GM12864 (cell line): Measurements from ENCODE around the gene CBX8.

ENCODE experiments used
- DNase-seq: peaks from one replicate; pipeline ENCODE4 v3.0.0-alpha.2; 2011; ENCODE audit warnings: low read depth
- H3K4me3 ChIP-seq: 2 replicates; pipeline ENCODE4 v1.5.1; 2011; ENCODE audit warnings: mild to moderate bottlenecking, low read depth, low read length, control low read depth
- CTCF ChIP-seq: IDR thresholded peaks from 2 replicates; pipeline ENCODE4 v1.5.1; 2011; ENCODE audit warnings: low read depth, mild to moderate bottlenecking, moderate library complexity, low read length, control low read depth, inconsistent platforms; ENCODE audit errors: missing control alignments

CBX8 gene

GRCh38 chr17:79749156-79749815 lies 47.6 kb downstream of the CBX8 start:
- no peak for TF ChIP-seq CTCF
- no peak overlapping the region for H3K4me3 ChIP-seq
- DNase-seq: no peak

DNA sequence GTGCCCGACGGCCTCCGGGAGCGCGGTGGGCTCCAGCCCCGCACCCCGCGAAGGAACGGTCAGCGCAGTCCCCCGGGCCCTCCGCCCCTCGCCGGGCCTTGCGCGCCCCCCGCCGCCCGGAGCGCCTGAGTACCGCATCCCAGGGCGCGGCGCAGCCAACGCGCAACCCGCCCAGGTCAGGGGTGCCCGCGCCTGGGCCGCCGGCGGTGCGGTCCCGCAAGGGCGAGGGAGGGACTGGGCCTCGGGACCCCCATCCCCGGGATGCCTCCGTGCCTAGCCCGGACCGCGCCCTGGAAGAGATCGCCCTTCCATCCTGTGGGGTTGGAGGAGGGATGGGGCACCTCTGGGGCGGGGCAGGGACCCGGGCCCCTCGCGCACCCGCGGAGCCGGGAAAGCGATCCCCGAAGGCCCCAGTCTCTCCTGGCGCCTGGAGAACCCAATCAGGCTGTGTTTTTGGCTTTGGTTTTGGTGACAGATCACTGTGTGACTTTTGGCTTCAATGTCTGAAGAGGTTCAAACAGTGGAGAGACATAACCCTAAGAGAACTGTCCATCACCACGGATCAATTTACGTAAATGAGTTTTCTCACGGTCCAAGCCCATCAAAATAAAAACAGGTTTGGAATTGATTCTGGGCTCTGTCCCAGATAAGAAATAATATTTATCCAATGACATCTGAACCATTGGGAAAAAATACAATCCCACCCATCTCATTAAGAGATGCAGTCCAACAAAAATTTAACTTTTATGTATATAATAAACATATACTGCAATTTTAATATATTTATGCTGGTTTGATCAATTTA lies 48.4 kb downstream of the CBX8 start:
- TF ChIP-seq CTCF: no peak
- no peak overlapping the region for H3K4me3 ChIP-seq
- no peak for DNase-seq

- H3K4me3 ChIP-seq: no peak overlapping the region
- TF ChIP-seq CTCF: no peak
- DNase-seq: no peak
Measured at GRCh38 chr17:79747508-79748294, 49.2 kb downstream of the CBX8 start.

DNA sequence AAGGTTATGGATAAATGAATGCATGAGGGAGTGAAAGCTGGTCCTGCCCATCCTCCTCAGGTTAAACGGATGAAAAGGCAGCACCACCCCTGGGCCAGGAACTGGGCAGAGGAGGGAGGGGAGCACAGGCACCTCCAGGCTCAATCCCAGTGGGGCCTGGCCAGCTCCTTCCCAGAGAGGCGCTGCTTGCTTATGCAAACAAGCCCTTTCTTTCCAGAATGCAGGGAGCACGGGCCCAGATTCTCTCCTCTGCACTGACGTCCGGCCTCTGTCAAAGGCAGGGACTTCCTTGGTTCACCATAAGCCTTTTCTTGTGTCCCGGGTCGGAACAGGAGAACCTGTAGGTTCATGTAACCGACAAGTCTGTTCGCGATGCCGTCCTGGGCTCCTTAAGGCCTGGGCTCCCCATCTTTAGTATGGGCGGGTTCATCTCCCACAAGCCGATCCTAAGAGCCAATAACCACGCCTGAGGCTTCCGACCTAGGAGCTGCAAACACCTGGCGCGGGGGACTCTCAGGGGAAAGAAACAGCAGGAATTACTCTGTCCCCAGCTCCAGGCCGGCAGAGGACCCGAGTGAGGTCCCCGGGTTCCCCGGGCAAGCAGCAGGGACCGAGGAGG lies 49.9 kb downstream of the CBX8 start:
- no peak for DNase-seq
- no peak for TF ChIP-seq CTCF
- no peak overlapping the region for H3K4me3 ChIP-seq

GRCh38 chr17:79745641-79746105 lies 51.2 kb downstream of the CBX8 start:
- DNase-seq: no peak
- no peak overlapping the region for H3K4me3 ChIP-seq
- TF ChIP-seq CTCF: no peak

GRCh38 chr17:79743614-79744013 lies 53.3 kb downstream of the CBX8 start:
- DNase-seq: no peak
- TF ChIP-seq CTCF: no peak
- no peak overlapping the region for H3K4me3 ChIP-seq
